Measurements from ENCODE around the gene LGALS14.

LGALS14 gene

GRCh38 chr19:39727070-39727800 lies 23.0 kb downstream of the LGALS14 start:
- peaks cover 0 to 9% of the 10 kb centered on the region in 2 donors for H3K27me3 ChIP-seq (ENCODE audit: control insufficient read depth in 1 of 2, insufficient read depth in 2 of 2, low read length in 2 of 2)
- no peak overlapping the region for H3K27ac ChIP-seq (ENCODE audit: low read length)
- no peaks in the 10 kb centered on the region for H3K36me3 ChIP-seq (ENCODE audit: control insufficient read depth in 2 of 2, insufficient read depth in 2 of 2, low read length in 2 of 2)
- no peak overlapping the region for H3K4me3 ChIP-seq (ENCODE audit: low read length in 2 of 2)
- no peak overlapping the region for H3K9ac ChIP-seq (ENCODE audit: low read length in 2 of 2)
- H3K9me3 ChIP-seq (ENCODE audit: control insufficient read depth in 2 of 2, low read length in 2 of 2): no peaks in the 10 kb centered on the region
- H3K4me1 ChIP-seq (ENCODE audit: control insufficient read depth, insufficient read depth, low read length): no peaks in the 10 kb centered on the region

GRCh38 chr19:39728040-39728439 lies 23.8 kb downstream of the LGALS14 start:
- Histone ChIP-seq H3K4me1 (ENCODE audit: control insufficient read depth, insufficient read depth, low read length) (no peaks in the 10 kb centered on the region), H3K27me3 (ENCODE audit: control insufficient read depth in 1 of 2, insufficient read depth in 2 of 2, low read length in 2 of 2) (peaks cover 0 to 9% of the 10 kb centered on the region in 2 donors), H3K4me3 (ENCODE audit: low read length in 2 of 2) (no peak overlapping the region), H3K36me3 (ENCODE audit: control insufficient read depth in 2 of 2, insufficient read depth in 2 of 2, low read length in 2 of 2) (no peaks in the 10 kb centered on the region), H3K9me3 (ENCODE audit: control insufficient read depth in 2 of 2, low read length in 2 of 2) (no peaks in the 10 kb centered on the region), H3K27ac (ENCODE audit: low read length) (no peak overlapping the region), H3K9ac (ENCODE audit: low read length in 2 of 2) (no peak overlapping the region)

DNA sequence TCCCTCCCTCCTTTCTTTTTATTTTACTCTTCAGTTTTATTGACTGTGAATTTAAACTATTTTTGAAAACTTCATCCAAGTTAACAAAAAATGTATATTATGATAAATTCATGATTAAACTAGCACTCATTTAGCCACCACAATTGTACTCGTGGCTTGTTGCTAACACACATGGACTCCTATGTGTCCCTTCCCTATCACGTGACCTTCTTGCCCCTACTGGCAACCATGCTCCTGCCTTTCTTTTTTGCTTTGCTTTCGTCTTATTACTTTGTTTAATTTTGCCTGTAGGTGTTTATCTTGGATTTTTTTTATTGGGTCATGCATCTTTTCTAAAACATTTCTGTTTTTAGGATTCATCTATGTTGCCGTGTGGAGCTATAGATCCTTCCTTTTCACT lies 25.3 kb downstream of the LGALS14 start:
- no peak overlapping the region for H3K9ac ChIP-seq (ENCODE audit: low read length in 2 of 2)
- H3K27me3 ChIP-seq (ENCODE audit: control insufficient read depth in 1 of 2, insufficient read depth in 2 of 2, low read length in 2 of 2): peaks cover 0 to 9% of the 10 kb centered on the region in 2 donors

DNA sequence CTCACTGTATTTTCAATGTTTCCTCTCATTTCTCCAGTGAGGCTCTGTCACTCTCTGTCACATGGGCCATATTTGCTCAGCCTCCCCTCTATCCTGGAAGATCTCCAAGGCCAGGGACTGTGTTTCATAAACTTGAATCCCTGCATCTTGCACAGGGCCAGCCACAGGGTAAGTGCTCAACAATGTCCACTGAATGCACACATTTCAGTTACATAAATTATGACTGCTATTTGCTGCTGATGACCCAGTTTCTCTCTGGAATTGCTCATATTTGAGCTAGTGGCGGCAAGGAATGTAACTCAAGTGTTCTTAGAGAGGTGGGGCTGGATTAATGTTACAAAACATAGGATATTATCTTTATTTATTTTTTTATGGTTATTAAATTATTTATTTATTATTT lies 27.4 kb downstream of the LGALS14 start:
- Histone ChIP-seq H3K4me1 (ENCODE audit: control insufficient read depth, insufficient read depth, low read length) (no peaks in the 10 kb centered on the region), H3K27ac (ENCODE audit: low read length) (no peak overlapping the region), H3K9me3 (ENCODE audit: control insufficient read depth in 2 of 2, low read length in 2 of 2) (no peaks in the 10 kb centered on the region), H3K36me3 (ENCODE audit: control insufficient read depth in 2 of 2, insufficient read depth in 2 of 2, low read length in 2 of 2) (no peaks in the 10 kb centered on the region), H3K4me3 (ENCODE audit: low read length in 2 of 2) (no peak overlapping the region), H3K9ac (ENCODE audit: low read length in 2 of 2) (no peak overlapping the region), H3K27me3 (ENCODE audit: control insufficient read depth in 1 of 2, insufficient read depth in 2 of 2, low read length in 2 of 2) (peaks cover 0 to 9% of the 10 kb centered on the region in 2 donors)

More for the DNA sequence above, 25.3 kb downstream of the LGALS14 start:
- Histone ChIP-seq H3K36me3 (ENCODE audit: control insufficient read depth in 2 of 2, insufficient read depth in 2 of 2, low read length in 2 of 2) (no peaks in the 10 kb centered on the region), H3K9me3 (ENCODE audit: control insufficient read depth in 2 of 2, low read length in 2 of 2) (no peaks in the 10 kb centered on the region), H3K4me3 (ENCODE audit: low read length in 2 of 2) (no peak overlapping the region), H3K4me1 (ENCODE audit: control insufficient read depth, insufficient read depth, low read length) (no peaks in the 10 kb centered on the region), H3K27ac (ENCODE audit: low read length) (no peak overlapping the region)

GRCh38 chr19:39733841-39734240 lies 29.6 kb downstream of the LGALS14 start:
- Histone ChIP-seq H3K9me3 (ENCODE audit: control insufficient read depth in 2 of 2, low read length in 2 of 2) (no peaks in the 10 kb centered on the region), H3K9ac (ENCODE audit: low read length in 2 of 2) (no peak overlapping the region), H3K36me3 (ENCODE audit: control insufficient read depth in 2 of 2, insufficient read depth in 2 of 2, low read length in 2 of 2) (no peaks in the 10 kb centered on the region), H3K4me3 (ENCODE audit: low read length in 2 of 2) (no peak overlapping the region), H3K27me3 (ENCODE audit: control insufficient read depth in 1 of 2, insufficient read depth in 2 of 2, low read length in 2 of 2) (peaks cover 0 to 10% of the 10 kb centered on the region in 2 donors), H3K27ac (ENCODE audit: low read length) (no peak overlapping the region), H3K4me1 (ENCODE audit: control insufficient read depth, insufficient read depth, low read length) (no peaks in the 10 kb centered on the region)

DNA sequence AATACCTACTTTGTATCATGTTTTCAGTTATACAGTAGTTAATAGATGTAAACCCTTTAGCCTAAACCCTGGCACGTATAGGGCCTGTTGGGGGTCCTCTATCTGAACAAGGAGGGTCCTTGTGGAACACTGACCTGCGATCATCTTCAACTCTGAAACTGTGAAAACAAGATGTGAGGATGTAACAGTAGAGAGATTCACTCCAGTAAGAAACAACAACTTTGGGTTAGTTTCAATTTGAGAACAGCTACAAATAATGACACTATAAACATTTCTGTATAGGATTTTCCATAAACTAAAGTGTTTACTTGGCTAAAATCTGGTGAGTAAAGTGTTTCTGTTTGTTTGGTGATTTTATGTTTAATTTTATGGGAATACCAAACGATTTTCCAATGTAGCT lies 31.4 kb downstream of the LGALS14 start:
- no peak overlapping the region for H3K4me3 ChIP-seq (ENCODE audit: low read length in 2 of 2)
- H3K27ac ChIP-seq (ENCODE audit: low read length): no peak overlapping the region
- H3K36me3 ChIP-seq (ENCODE audit: control insufficient read depth in 2 of 2, insufficient read depth in 2 of 2, low read length in 2 of 2): no peaks in the 10 kb centered on the region
- no peaks in the 10 kb centered on the region for H3K4me1 ChIP-seq (ENCODE audit: control insufficient read depth, insufficient read depth, low read length)
- no peaks in the 10 kb centered on the region for H3K9me3 ChIP-seq (ENCODE audit: control insufficient read depth in 2 of 2, low read length in 2 of 2)
- H3K27me3 ChIP-seq (ENCODE audit: control insufficient read depth in 1 of 2, insufficient read depth in 2 of 2, low read length in 2 of 2): peaks cover 0 to 10% of the 10 kb centered on the region in 2 donors
- H3K9ac ChIP-seq (ENCODE audit: low read length in 2 of 2): no peak overlapping the region

DNA sequence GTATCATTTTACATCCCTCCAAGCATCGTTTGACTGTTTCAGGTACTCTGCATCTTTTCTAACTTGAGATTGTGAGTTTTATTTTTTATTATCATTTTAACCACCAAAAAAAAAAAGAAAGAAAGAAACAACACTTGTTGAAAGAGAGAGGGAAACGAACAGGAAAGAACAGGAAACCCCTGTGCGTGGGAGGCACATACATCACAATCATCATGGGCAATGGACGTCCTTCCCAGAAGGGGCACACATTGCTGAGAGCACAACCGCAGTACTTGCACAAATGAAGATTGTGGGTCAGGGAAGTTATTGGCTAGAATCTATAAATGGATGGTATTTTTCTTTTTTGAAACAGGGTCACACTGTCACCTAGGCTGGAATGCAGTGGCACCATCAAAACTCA lies 31.8 kb downstream of the LGALS14 start:
- H3K9me3 ChIP-seq (ENCODE audit: control insufficient read depth in 2 of 2, low read length in 2 of 2): no peaks in the 10 kb centered on the region

GRCh38 chr19:39737351-39737750 lies 33.1 kb downstream of the LGALS14 start:
- Histone ChIP-seq H3K27ac (ENCODE audit: low read length) (no peak overlapping the region), H3K9me3 (ENCODE audit: control insufficient read depth in 2 of 2, low read length in 2 of 2) (no peaks in the 10 kb centered on the region), H3K27me3 (ENCODE audit: control insufficient read depth in 1 of 2, insufficient read depth in 2 of 2, low read length in 2 of 2) (peaks cover 0 to 8% of the 10 kb centered on the region in 2 donors), H3K4me1 (ENCODE audit: control insufficient read depth, insufficient read depth, low read length) (no peaks in the 10 kb centered on the region), H3K9ac (ENCODE audit: low read length in 2 of 2) (no peak overlapping the region), H3K36me3 (ENCODE audit: control insufficient read depth in 2 of 2, insufficient read depth in 2 of 2, low read length in 2 of 2) (no peaks in the 10 kb centered on the region), H3K4me3 (ENCODE audit: low read length in 2 of 2) (no peak overlapping the region)

More for the DNA sequence above, 31.8 kb downstream of the LGALS14 start:
- H3K27me3 ChIP-seq (ENCODE audit: control insufficient read depth in 1 of 2, insufficient read depth in 2 of 2, low read length in 2 of 2): peaks cover 0 to 10% of the 10 kb centered on the region in 2 donors
- H3K36me3 ChIP-seq (ENCODE audit: control insufficient read depth in 2 of 2, insufficient read depth in 2 of 2, low read length in 2 of 2): no peaks in the 10 kb centered on the region
- H3K4me3 ChIP-seq (ENCODE audit: low read length in 2 of 2): no peak overlapping the region
- H3K27ac ChIP-seq (ENCODE audit: low read length): no peak overlapping the region
- H3K9ac ChIP-seq (ENCODE audit: low read length in 2 of 2): no peak overlapping the region
- H3K4me1 ChIP-seq (ENCODE audit: control insufficient read depth, insufficient read depth, low read length): no peaks in the 10 kb centered on the region

DNA sequence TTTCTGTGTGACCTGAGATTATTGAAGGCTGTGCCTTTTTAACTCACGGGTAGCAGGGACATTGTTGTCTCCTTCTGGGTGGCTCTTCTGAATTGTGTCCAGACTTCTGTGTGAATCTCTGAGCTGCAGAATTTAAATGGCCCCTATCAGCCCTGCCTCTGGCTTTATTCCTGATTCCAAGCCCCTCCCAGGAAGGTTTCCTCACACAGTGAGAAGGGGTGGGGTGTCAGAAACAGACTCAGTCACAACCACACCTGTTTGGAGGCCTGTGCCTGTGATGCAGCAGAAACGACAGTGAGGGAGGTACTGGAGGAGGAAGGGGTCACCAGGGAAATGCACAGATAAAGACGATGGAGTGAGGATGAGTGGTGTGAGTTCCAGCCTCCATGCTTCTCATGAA lies 33.6 kb downstream of the LGALS14 start, which contains the start of gene CLC:
CLC (minus strand) TSS at position 139 of the 400 bp plus-strand sequence; CDS start at position 62, 77 bp downstream.
- Histone ChIP-seq H3K9me3 (ENCODE audit: control insufficient read depth in 2 of 2, low read length in 2 of 2) (no peaks in the 10 kb centered on the region), H3K27ac (ENCODE audit: low read length) (no peak within 1 kb of the TSS), H3K4me1 (ENCODE audit: control insufficient read depth, insufficient read depth, low read length) (no peaks in the 10 kb centered on the region), H3K9ac (ENCODE audit: low read length in 2 of 2) (no peak within 1 kb of the TSS), H3K36me3 (ENCODE audit: control insufficient read depth in 2 of 2, insufficient read depth in 2 of 2, low read length in 2 of 2) (no peaks in the 10 kb centered on the region), H3K4me3 (ENCODE audit: low read length in 2 of 2) (no peak within 1 kb of the TSS), H3K27me3 (ENCODE audit: control insufficient read depth in 1 of 2, insufficient read depth in 2 of 2, low read length in 2 of 2) (peaks cover 0 to 8% of the 10 kb centered on the region in 2 donors)

GRCh38 chr19:39738814-39739213 lies 34.5 kb downstream of the LGALS14 start:
- H3K4me1 ChIP-seq (ENCODE audit: control insufficient read depth, insufficient read depth, low read length): no peaks in the 10 kb centered on the region
- peaks cover 0 to 8% of the 10 kb centered on the region in 2 donors for H3K27me3 ChIP-seq (ENCODE audit: control insufficient read depth in 1 of 2, insufficient read depth in 2 of 2, low read length in 2 of 2)
- no peaks in the 10 kb centered on the region for H3K36me3 ChIP-seq (ENCODE audit: control insufficient read depth in 2 of 2, insufficient read depth in 2 of 2, low read length in 2 of 2)

GRCh38 chr19:39740395-39740794 lies 36.1 kb downstream of the LGALS14 start:
- Histone ChIP-seq H3K27me3 (ENCODE audit: control insufficient read depth in 1 of 2, insufficient read depth in 2 of 2, low read length in 2 of 2) (peaks cover 0 to 8% of the 10 kb centered on the region in 2 donors), H3K9ac (ENCODE audit: low read length in 2 of 2) (no peak overlapping the region), H3K4me3 (ENCODE audit: low read length in 2 of 2) (no peak overlapping the region), H3K36me3 (ENCODE audit: control insufficient read depth in 2 of 2, insufficient read depth in 2 of 2, low read length in 2 of 2) (no peaks in the 10 kb centered on the region), H3K4me1 (ENCODE audit: control insufficient read depth, insufficient read depth, low read length) (no peaks in the 10 kb centered on the region), H3K9me3 (ENCODE audit: control insufficient read depth in 2 of 2, low read length in 2 of 2) (no peaks in the 10 kb centered on the region), H3K27ac (ENCODE audit: low read length) (no peak overlapping the region)

More at GRCh38 chr19:39738814-39739213, 34.5 kb downstream of the LGALS14 start:
- no peak overlapping the region for H3K9ac ChIP-seq (ENCODE audit: low read length in 2 of 2)
- H3K27ac ChIP-seq (ENCODE audit: low read length): no peak overlapping the region
- H3K4me3 ChIP-seq (ENCODE audit: low read length in 2 of 2): no peak overlapping the region
- no peaks in the 10 kb centered on the region for H3K9me3 ChIP-seq (ENCODE audit: control insufficient read depth in 2 of 2, low read length in 2 of 2)

Measured in stomach smooth muscle (tissue), 2 donors.